MM.1S (cell line): Measurements from ENCODE around the gene DEDD2.
A peak's percentile ranks its signal among the peaks of the same experiment; 100 is the strongest.

Experiments used
- DNase-seq: peaks from one replicate; pipeline ENCODE4 v3.0.0-alpha.2; 2015
- H2AFZ ChIP-seq: fragments of 300-600 bp; sonication (generic); 2 replicates; pipeline ENCODE4 v1.6.0; 2016; ENCODE audit warnings: antibody characterized with exemption, low read length
- H3F3A ChIP-seq: fragments of 300-600 bp; sonication (generic); 2 replicates; pipeline ENCODE4 v1.6.1; 2016; ENCODE audit warnings: mild to moderate bottlenecking, antibody characterized with exemption, low read length, moderate library complexity, mixed read lengths; ENCODE audit not compliant: insufficient read depth
- H3K27ac ChIP-seq: fragments of 300-600 bp; sonication (generic); 2 replicates; pipeline ENCODE4 v1.5.1; 2016; ENCODE audit warnings: mild to moderate bottlenecking, low read length
- H3K27me3 ChIP-seq: fragments of 300-600 bp; sonication (generic); replicated peaks from 2 replicates; pipeline ENCODE4 v1.6.0; 2016; ENCODE audit warnings: low read length; ENCODE audit not compliant: insufficient read depth
- H3K36me3 ChIP-seq: fragments of 300-600 bp; sonication (generic); replicated peaks from 2 replicates; pipeline ENCODE4 v1.6.1; 2016; ENCODE audit warnings: mild to moderate bottlenecking, low read length, mixed read lengths; ENCODE audit not compliant: insufficient read depth
- H3K4me1 ChIP-seq: fragments of 300-600 bp; sonication (generic); 2 replicates; pipeline ENCODE4 v1.6.1; 2016; ENCODE audit warnings: low read length, mixed read lengths
- H3K4me2 ChIP-seq: fragments of 300-600 bp; sonication (generic); 2 replicates; pipeline ENCODE4 v1.6.0; 2016; ENCODE audit warnings: low read depth, low read length
- H3K4me3 ChIP-seq: fragments of 300-600 bp; sonication (generic); 2 replicates; pipeline ENCODE4 v1.5.1; 2016; ENCODE audit warnings: low read length, mixed read lengths
- H3K79me2 ChIP-seq: fragments of 300-600 bp; sonication (generic); 2 replicates; pipeline ENCODE4 v1.6.1; 2016; ENCODE audit warnings: mixed run types, low read length, mixed read lengths
- H3K9ac ChIP-seq: fragments of 300-600 bp; sonication (generic); 2 replicates; pipeline ENCODE4 v1.6.1; 2016; ENCODE audit warnings: low read length, mixed read lengths
- H3K9me2 ChIP-seq: fragments of 300-600 bp; sonication (generic); replicated peaks from 2 replicates; pipeline ENCODE4 v1.6.1; 2016; ENCODE audit warnings: mild to moderate bottlenecking, low read length, mixed read lengths; ENCODE audit not compliant: insufficient read depth
- H3K9me3 ChIP-seq: fragments of 300-600 bp; sonication (generic); replicated peaks from 2 replicates; pipeline ENCODE4 v1.6.1; 2016; ENCODE audit warnings: mild to moderate bottlenecking, low read length, mixed read lengths; ENCODE audit not compliant: insufficient read depth
- H4K20me1 ChIP-seq: fragments of 300-600 bp; sonication (generic); 2 replicates; pipeline ENCODE4 v1.6.1; 2016; ENCODE audit warnings: mild to moderate bottlenecking, low read length, moderate library complexity, mixed read lengths; ENCODE audit not compliant: insufficient read depth
- CTCF ChIP-seq: fragments of 300-600 bp; sonication (generic); IDR thresholded peaks from 2 replicates; pipeline ENCODE4 v1.5.1; 2016; ENCODE audit warnings: antibody characterized with exemption, low read length, mixed read lengths
- EZH2 ChIP-seq: fragments of 300-600 bp; sonication (generic); optimal IDR thresholded peaks from 2 replicates; pipeline ENCODE3; 2017; ENCODE audit warnings: low read depth, mild to moderate bottlenecking, antibody characterized with exemption, low read length, mixed read lengths
- EZH2phosphoT487 ChIP-seq: fragments of 300-600 bp; sonication (generic); IDR thresholded peaks from 2 replicates; pipeline ENCODE4 v1.6.1; 2018; ENCODE audit warnings: antibody characterized with exemption, low read length

DEDD2 gene

GRCh38 chr19:42254089-42254849 is 36.8 kb upstream of the DEDD2 start:
- peak; percentile 81 for DNase-seq
- Histone ChIP-seq H3K9ac (peak overlapping the region; percentile 96), H3K9me3 (no peaks in the 10 kb centered on the region), H3K4me1 (0 out of 2 replicates have a peak, but pooled peaks cover 8% of the 10 kb centered on the region), H4K20me1 (no peaks in the 10 kb centered on the region), H3F3A (no peaks in the 10 kb centered on the region; the same call in 1 of the 2 replicates), H3K79me2 (peaks cover 29% of the 10 kb centered on the region), H2AFZ (peak overlapping the region; percentile 92), H3K4me2 (peak overlapping the region; percentile 92), H3K36me3 (no peaks in the 10 kb centered on the region), H3K9me2 (no peaks in the 10 kb centered on the region), H3K27me3 (peaks cover 13% of the 10 kb centered on the region), H3K4me3 (peak overlapping the region; percentile 98), H3K27ac (peak overlapping the region; percentile 80)
- TF ChIP-seq CTCF: no peak
- no peak for TF ChIP-seq EZH2phosphoT487
- no peak for TF ChIP-seq EZH2

- Histone ChIP-seq H4K20me1 (no peaks in the 10 kb centered on the region), H3K4me1 (0 out of 2 replicates have a peak, but pooled peaks cover 8% of the 10 kb centered on the region), H3F3A (no peaks in the 10 kb centered on the region; the same call in 1 of the 2 replicates), H2AFZ (peak overlapping the region; percentile 92; the same call in 1 of the 2 replicates), H3K9me3 (no peaks in the 10 kb centered on the region), H3K9me2 (no peaks in the 10 kb centered on the region), H3K9ac (peak overlapping the region; percentile 96), H3K36me3 (no peaks in the 10 kb centered on the region), H3K79me2 (peaks cover 29% of the 10 kb centered on the region), H3K27me3 (peaks cover 13% of the 10 kb centered on the region), H3K4me2 (peak overlapping the region; percentile 95), H3K4me3 (peak overlapping the region; percentile 98), H3K27ac (peak overlapping the region; percentile 80; the same call in 1 of the 2 replicates)
- peak; percentile 48 for DNase-seq
- TF ChIP-seq EZH2phosphoT487 (no peak), EZH2 (no peak), CTCF (no peak)
Measured at GRCh38 chr19:42253245-42254088, 36.0 kb upstream of the DEDD2 start.

- H3F3A ChIP-seq: no peaks in the 10 kb centered on the region; the same call in 1 of the 2 replicates
- H3K4me3 ChIP-seq: peak overlapping the region; percentile 72
- H4K20me1 ChIP-seq: no peaks in the 10 kb centered on the region
- TF ChIP-seq EZH2phosphoT487 (no peak), EZH2 (no peak), CTCF (no peak)
- H3K27me3 ChIP-seq: peaks cover 13% of the 10 kb centered on the region
- no peak overlapping the region for H3K27ac ChIP-seq
- H3K79me2 ChIP-seq: peaks cover 29% of the 10 kb centered on the region
- H3K4me1 ChIP-seq: 0 out of 2 replicates have a peak, but pooled peaks cover 8% of the 10 kb centered on the region
- peak overlapping the region; percentile 64; the same call in 1 of the 2 replicates for H3K9ac ChIP-seq
- H3K9me3 ChIP-seq: no peaks in the 10 kb centered on the region
- peak; percentile 4 for DNase-seq
- no peak overlapping the region for H2AFZ ChIP-seq
- H3K4me2 ChIP-seq: peak overlapping the region; percentile 95
- H3K36me3 ChIP-seq: no peaks in the 10 kb centered on the region
- H3K9me2 ChIP-seq: no peaks in the 10 kb centered on the region
Measured at GRCh38 chr19:42252365-42253244, 35.1 kb upstream of the DEDD2 start.
